PFSK-1 (cell line): ENCODE measurements around the gene GABRG2.

Experiments
- POLR2AphosphoS5 ChIP-seq: IDR thresholded peaks from 2 replicates; pipeline ENCODE4 v1.6.1; 2012; ENCODE audit warnings: low read depth, mild to moderate bottlenecking, control low read depth, low read length, moderate library complexity
- REST ChIP-seq, 2 experiments: IDR thresholded peaks; 2 replicates each; pipeline versions ENCODE4 v1.6.1 to v1.8.0; 2011 to 2012; ENCODE audit warnings: low read depth in 2 of 2, low read length in 2 of 2, control low read depth in 1 of 2, inconsistent platforms in 1 of 2, mild to moderate bottlenecking in 1 of 2, moderate library complexity in 1 of 2; ENCODE audit not compliant: insufficient read depth in 1 of 2
- SIN3A ChIP-seq: IDR thresholded peaks from 2 replicates; pipeline ENCODE4 v1.6.1; 2012; ENCODE audit warnings: mild to moderate bottlenecking, low read length, moderate library complexity, borderline replicate concordance; ENCODE audit not compliant: insufficient read depth

DNA sequence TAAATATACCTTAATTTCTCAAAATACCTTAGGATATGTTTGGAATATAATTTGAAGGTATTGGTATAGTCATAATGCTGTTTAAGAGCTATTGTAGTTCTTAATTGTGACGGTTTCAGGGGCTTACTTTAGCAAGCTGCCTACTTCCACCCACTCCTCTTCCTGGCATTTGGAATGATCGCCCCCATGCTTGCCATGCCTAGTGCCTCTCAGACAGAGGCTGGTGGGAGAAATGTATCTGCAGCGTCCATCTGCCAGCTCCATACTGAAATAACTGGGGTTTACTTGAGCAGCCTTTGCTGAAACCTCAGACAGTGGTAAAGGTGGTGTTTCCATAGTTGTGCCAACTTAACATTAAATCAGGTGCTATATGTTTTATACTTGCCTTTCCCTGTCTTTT is 52.2 kb downstream of the GABRG2 start:
- TF ChIP-seq POLR2AphosphoS5 (no peak), SIN3A (no peak), REST (IDR thresholded peaks at IDR 0.05; ENCODE audit: insufficient read depth in 1 of 2, low read depth in 2 of 2, low read length in 2 of 2) (no peak)
